A549 (cell line): ENCODE results near the gene IGSF23. TPM values are rescaled to one million over a fixed set of nuclear protein-coding genes. Genes with fewer than 3 reads are reported as not detected.

Experiments used
- ATAC-seq, 2 experiments: fragments of 200-7000 bp in 1 of 2; fragments of >200 bp in 1 of 2; cut with Nextera tagmentation in 1 of 2; cut with Tn5 transposase in 1 of 2; 3 replicates each; pipeline versions ENCODE4 v1.8.0 to v1.9.1; 2018 to 2020; ENCODE audit warnings: mild to moderate bottlenecking in 1 of 2, moderate library complexity in 1 of 2
- CTCF ChIA-PET: fragments of 300-600 bp; sonication (Branson Sonifier 250); formaldehyde crosslinking; extraction: SDS; loops from one replicate; lab custom pipeline; 2021; ENCODE audit warnings: antibody characterized with exemption, inconsistent platforms; lab: Yijun Ruan, JAX
- POLR2A ChIA-PET: fragments of 350-600 bp; formaldehyde crosslinking; extraction: SDS; loops from one replicate; lab custom pipeline; 2021; ENCODE audit warnings: antibody characterized with exemption, inconsistent platforms; lab: Yijun Ruan, JAX
- DNase-seq, 2 experiments: peaks; one replicate each; pipeline versions ENCODE4 v3.0.0 to v3.0.0-alpha.2; 2011 to 2016; ENCODE audit warnings: low read depth in 1 of 2, low spot score in 1 of 2
- FAIRE-seq: peaks from 2 replicates; lab custom pipeline; 2011; peaks lifted over from hg19 to GRCh38; lab: Jason Lieb, UNC
- H3K27ac ChIP-seq, 2 experiments: fragments of >200 bp; sonication (Bioruptor Twin); formaldehyde crosslinking; 3 replicates each; pipeline ENCODE4 v1.5.1; 2016 to 2017
- H3K4me1 ChIP-seq: fragments of >200 bp; sonication (Bioruptor Twin); formaldehyde crosslinking; 3 replicates; pipeline ENCODE4 v1.6.1; 2016
- H3K4me2 ChIP-seq: fragments of >200 bp; sonication (Bioruptor Twin); formaldehyde crosslinking; 3 replicates; pipeline ENCODE4 v1.6.1; 2016
- H3K4me3 ChIP-seq: fragments of >200 bp; sonication (Bioruptor Twin); formaldehyde crosslinking; 3 replicates; pipeline ENCODE4 v1.5.1; 2016
- H3K9me3 ChIP-seq: fragments of >200 bp; sonication (Bioruptor Twin); formaldehyde crosslinking; 3 replicates; pipeline ENCODE4 v1.6.1; 2016
- CBX8 ChIP-seq: fragments of 200-600 bp; sonication (generic); IDR thresholded peaks from 2 replicates; pipeline ENCODE4 v1.6.1; 2016
- FOSB ChIP-seq: fragments of 250-450 bp; sonication (Bioruptor Pico); IDR thresholded peaks from 2 replicates; pipeline ENCODE4 v1.5.0; 2020; ENCODE audit warnings: mild to moderate bottlenecking, moderate library complexity
- FOSL2 ChIP-seq, 2 experiments: fragments of 450-650 bp in 1 of 2; fragments of >200 bp in 1 of 2; sonication (Bioruptor Twin) in 1 of 2; formaldehyde crosslinking; IDR thresholded peaks; 2 replicates each; pipeline versions ENCODE4 v1.5.0 to v1.6.1; 2016 to 2020; ENCODE audit warnings: mild to moderate bottlenecking in 1 of 2, moderate library complexity in 1 of 2
- GATA3 ChIP-seq: IDR thresholded peaks from 2 replicates; pipeline ENCODE4 v1.6.1; 2012; ENCODE audit warnings: borderline replicate concordance
- HES2 ChIP-seq: fragments of >200 bp; sonication (Bioruptor Twin); formaldehyde crosslinking; IDR thresholded peaks from 2 replicates; pipeline ENCODE4 v1.6.1; 2016
- HOXB13 ChIP-seq: fragments of 250-450 bp; sonication (Bioruptor Pico); IDR thresholded peaks from 2 replicates; pipeline ENCODE4 v1.5.0; 2020; ENCODE audit warnings: low read depth, mild to moderate bottlenecking, moderate library complexity
- JUN ChIP-seq, 2 experiments: fragments of >200 bp; sonication (Bioruptor Twin); formaldehyde crosslinking; IDR thresholded peaks; 2 replicates in 1 of 2; 3 replicates in 1 of 2; pipeline ENCODE4 v1.6.1; 2016 to 2017
- KDM1A ChIP-seq: fragments of 200-600 bp; sonication (generic); IDR thresholded peaks from 2 replicates; pipeline ENCODE4 v1.6.1; 2016; ENCODE audit warnings: low read depth, mild to moderate bottlenecking
- MYC ChIP-seq: IDR thresholded peaks from 2 replicates; pipeline ENCODE4 v1.6.1; 2012; ENCODE audit warnings: mild to moderate bottlenecking, inconsistent platforms, low read length, improper control_type of control experiment, borderline replicate concordance
- PHF8 ChIP-seq: fragments of 200-600 bp; sonication (generic); IDR thresholded peaks from 2 replicates; pipeline ENCODE4 v1.6.1; 2016; ENCODE audit warnings: low read depth, mild to moderate bottlenecking, antibody characterized with exemption, moderate library complexity, borderline replicate concordance
- POLR2A ChIP-seq: IDR thresholded peaks from 2 replicates; pipeline ENCODE4 v1.6.1; 2012; ENCODE audit warnings: mild to moderate bottlenecking, low read length
- POLR2AphosphoS2 ChIP-seq: conservative IDR thresholded peaks from 2 replicates; pipeline ENCODE4 v1.6.1; 2012; ENCODE audit warnings: low read length, improper control_type of control experiment, inconsistent platforms
- REST ChIP-seq: fragments of 200-600 bp; sonication (generic); IDR thresholded peaks from 2 replicates; pipeline ENCODE4 v1.6.1; 2016; ENCODE audit warnings: antibody characterized with exemption, mild to moderate bottlenecking, moderate library complexity
- RFX5 ChIP-seq: fragments of 450-650 bp; IDR thresholded peaks from 2 replicates; pipeline ENCODE4 v1.7.1; 2014; ENCODE audit warnings: antibody characterized with exemption, mild to moderate bottlenecking, moderate library complexity
- ZC3H11A ChIP-seq: fragments of 450-650 bp; IDR thresholded peaks from 2 replicates; pipeline ENCODE4 v1.6.1; 2014; ENCODE audit warnings: antibody characterized with exemption, mild to moderate bottlenecking
- WGBS: methylation state at CpG from one replicate; pipeline ENCODE4 v1.1.6; 2017; ENCODE audit errors: missing lambda C conversion rate; 5-methylcytosine and 5-hydroxymethylcytosine counted together
- polyA plus RNA-seq, 4 experiments: library from polyadenylated mRNA; depleted of rRNA in 3 of 4; stranded (reverse); fragments of >200 nt; fragmentation: RNase III in 1 of 4; extraction: RNeasy Plus Mini Kit Qiagen cat#74134 plus additional on column Dnase treatment in 1 of 4; gene quantifications; 2 replicates in 3 of 4; 3 replicates in 1 of 4; pipeline ENCODE4 v1.2.3, GENCODE V29; 2011 to 2017
- TF ChIP-seq, protein P1 (sequence below): IDR thresholded peaks from 2 replicates; pipeline ENCODE4 v1.6.1; 2012

The IGSF23 gene
- polyA plus RNA-seq, 2 of the 4 experiments (the other 2 are of a cell fraction) = 0.14 to 0.35 TPM

DNA sequence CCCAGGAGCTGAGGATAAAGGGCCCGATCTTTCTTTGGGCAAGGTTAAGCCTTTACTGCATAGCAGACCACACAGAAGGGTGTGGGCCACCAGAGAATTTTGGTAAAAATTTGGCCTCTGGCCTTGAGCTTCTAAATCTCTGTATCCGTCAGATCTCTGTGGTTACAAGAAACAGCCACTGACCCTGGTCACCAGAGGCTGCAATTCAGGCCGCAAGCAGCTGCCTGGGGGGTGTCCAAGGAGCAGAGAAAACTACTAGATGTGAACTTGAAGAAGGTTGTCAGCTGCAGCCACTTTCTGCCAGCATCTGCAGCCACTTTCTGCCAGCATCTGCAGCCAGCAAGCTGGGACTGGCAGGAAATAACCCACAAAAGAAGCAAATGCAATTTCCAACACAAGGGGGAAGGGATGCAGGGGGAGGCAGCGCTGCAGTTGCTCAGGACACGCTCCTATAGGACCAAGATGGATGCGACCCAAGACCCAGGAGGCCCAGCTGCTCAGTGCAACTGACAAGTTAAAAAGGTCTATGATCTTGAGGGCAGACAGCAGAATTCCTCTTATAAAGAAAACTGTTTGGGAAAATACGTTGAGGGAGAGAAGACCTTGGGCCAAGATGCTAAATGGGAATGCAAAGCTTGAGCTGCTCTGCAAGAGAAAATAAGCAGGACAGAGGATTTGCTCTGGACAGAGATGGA, 49.5 kb downstream of the IGSF23 start:
- H3K4me3 ChIP-seq = no peak overlapping the region
- TF ChIP-seq ZC3H11A = no peak
- TF ChIP-seq CBX8 = no peak
- TF ChIP-seq POLR2A = no peak
- TF ChIP-seq PHF8 = no peak
- TF ChIP-seq GATA3 = no peak
- TF ChIP-seq HOXB13 (CRISPR knock-in tag) = no peak
- no peak for TF ChIP-seq POLR2AphosphoS2
- no peak for TF ChIP-seq REST
- peak overlapping the region in 1 of 2 experiments; percentile 40; a peak in 2 of 6 replicates for H3K27ac ChIP-seq
- CTCF ChIA-PET = interaction anchor here (0.6 to 13.8 kb wide), 28 partner anchors 10 to 295 kb away, joined by 3 to 180 read pairs (median 5); partner anchors contain the start of genes BCAM, CEACAM19, NECTIN2 and PVR
- POLR2A ChIA-PET = interaction anchor here (1.1 to 1.7 kb wide), 2 partner anchors 61 to 75 kb away, joined by 3 to 4 read pairs; no protein-coding TSS in a partner anchor
- peaks cover 18% of the 10 kb centered on the region; the same call in 1 of the 3 replicates for H3K4me1 ChIP-seq
- no peak overlapping the region for H3K4me2 ChIP-seq
- 87% methylated on average over 7 of the region's 7 CpGs for WGBS
- FAIRE-seq (no peak), ATAC-seq (no peak), DNase-seq (no peak)
- no peaks in the 10 kb centered on the region for H3K9me3 ChIP-seq

- H3K4me3 ChIP-seq = no peak overlapping the region
- FAIRE-seq = no peak
- POLR2A ChIA-PET = interaction anchor here (1.1 to 1.4 kb wide), 2 partner anchors 9 to 76 kb away, joined by 3 to 4 read pairs; no protein-coding TSS in a partner anchor
- DNase-seq = no peak
- H3K4me1 ChIP-seq = peaks cover 19% of the 10 kb centered on the region; the same call in 1 of the 3 replicates
- no peak for ATAC-seq
- TF ChIP-seq KDM1A = no peak
- peak; percentile 99 for TF ChIP-seq ZC3H11A
- H3K4me2 ChIP-seq = no peak overlapping the region
- no peaks in the 10 kb centered on the region for H3K9me3 ChIP-seq
- CTCF ChIA-PET = interaction anchor here (1.0 to 13.8 kb wide), 13 partner anchors 11 to 182 kb away, joined by 3 to 180 read pairs (median 8); partner anchors contain the start of genes CEACAM19 and NECTIN2
- WGBS = 96% methylated on average over 5 of the region's 5 CpGs
- no peak overlapping the region for H3K27ac ChIP-seq
Measured at GRCh38 chr19:44663996-44664395, 50.6 kb downstream of the IGSF23 start.

DNA sequence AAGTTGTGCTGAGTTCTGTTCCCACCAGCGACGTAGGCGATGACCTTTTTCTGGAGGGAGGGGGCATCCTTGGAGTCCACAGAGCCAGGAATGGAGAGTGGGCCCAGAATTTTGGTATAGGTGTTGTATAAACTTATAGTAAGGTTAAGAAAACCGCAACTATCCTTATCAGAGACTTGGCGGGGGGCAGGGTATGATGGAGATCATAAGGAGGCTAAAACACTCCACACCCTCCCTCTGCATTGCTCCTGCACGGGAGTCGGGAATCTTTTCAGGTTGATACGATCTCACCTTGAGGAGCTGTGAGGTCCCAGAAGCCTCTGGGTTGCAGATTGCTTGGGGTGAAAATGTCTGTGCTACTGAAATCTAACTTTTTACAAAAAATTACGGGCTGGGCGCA, 51.6 kb downstream of the IGSF23 start:
- DNase-seq = no peak
- ChIA-PET POLR2A (no interaction called here), CTCF (interaction anchor here (1.0 to 13.8 kb wide), 5 partner anchors 11 to 106 kb away, joined by 3 to 180 read pairs (median 24); partner anchors contain the start of gene CEACAM19)
- 89% methylated on average over 10 of the region's 10 CpGs for whole genome bisulfite sequencing
- H3K4me1 ChIP-seq = peaks cover 20% of the 10 kb centered on the region; the same call in 1 of the 3 replicates
- no peak for FAIRE-seq
- no peak overlapping the region for H3K4me3 ChIP-seq
- no peak overlapping the region for H3K4me2 ChIP-seq
- no peak overlapping the region for H3K27ac ChIP-seq
- TF ChIP-seq FOSB (CRISPR knock-in tag) = peak; percentile 59; the same call in 1 of the 2 replicates
- no peak for TF ChIP-seq CBX8
- no peaks in the 10 kb centered on the region for H3K9me3 ChIP-seq
- ATAC-seq = no peak

- Histone ChIP-seq H3K4me1 (peaks cover 7% of the 10 kb centered on the region; the same call in 1 of the 3 replicates), H3K27ac (0 out of 6 replicates have a peak overlapping the region, but pooled peaks of 1 of the 2 experiments have one; percentile 15), H3K4me2 (no peak overlapping the region), H3K4me3 (no peak overlapping the region), H3K9me3 (no peaks in the 10 kb centered on the region)
- 76% methylated on average over 5 of the region's 7 CpGs for WGBS
- POLR2A ChIA-PET = interaction anchor here (0.9 kb wide), 1 partner anchor 23 kb away, joined by 3 read pairs; no protein-coding TSS in a partner anchor
- TF ChIP-seq MYC = no peak
- 0 out of 5 replicates have a peak, but pooled peaks of 1 of the 2 experiments have one; percentile 48 for TF ChIP-seq JUN (IDR thresholded peaks at IDR 0.05)
- TF ChIP-seq, protein P1, sequence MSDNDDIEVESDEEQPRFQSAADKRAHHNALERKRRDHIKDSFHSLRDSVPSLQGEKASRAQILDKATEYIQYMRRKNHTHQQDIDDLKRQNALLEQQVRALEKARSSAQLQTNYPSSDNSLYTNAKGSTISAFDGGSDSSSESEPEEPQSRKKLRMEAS = no peak
- no peak for TF ChIP-seq RFX5
- TF ChIP-seq HES2 = no peak
- no peak for TF ChIP-seq FOSL2 (IDR thresholded peaks at IDR 0.05)
- no peak for TF ChIP-seq FOSL2 (CRISPR knock-in tag; IDR thresholded peaks at IDR 0.05)
- no peak for FAIRE-seq
- DNase-seq = no peak
- peak; percentile 16 to 41; a peak in 5 of 6 replicates for ATAC-seq
- CTCF ChIA-PET = interaction anchor here (0.5 to 2.5 kb wide), 8 partner anchors 10 to 228 kb away, joined by 3 to 14 read pairs (median 4); no protein-coding TSS in a partner anchor
Measured at GRCh38 chr19:44666852-44667556, 53.6 kb downstream of the IGSF23 start.
